Ureter (tissue), 1 donor: Measurements from ENCODE around the gene CDC45. TPM values are rescaled to one million over a fixed set of nuclear protein-coding genes. Genes with fewer than 3 reads are reported as not detected.
"Not testable (repeated sequence)": the region's sequence is repeated elsewhere in the genome, so short reads cannot be mapped to it uniquely, and the experiment has no call there.

Experiments used
- DNase-seq: peaks from one replicate; pipeline ENCODE4 v3.0.0-alpha.2; 2020; ENCODE audit warnings: low spot score
- total RNA-seq: library from RNA; stranded (reverse); gene quantifications from one replicate; pipeline ENCODE4 v1.2.4, GENCODE V29; 2023
- donor health status: DM: yes; HTN: yes; CAD: no.

CDC45 gene
- total RNA-seq, 1 donor from 2014 or later: 1.1 TPM

DNA sequence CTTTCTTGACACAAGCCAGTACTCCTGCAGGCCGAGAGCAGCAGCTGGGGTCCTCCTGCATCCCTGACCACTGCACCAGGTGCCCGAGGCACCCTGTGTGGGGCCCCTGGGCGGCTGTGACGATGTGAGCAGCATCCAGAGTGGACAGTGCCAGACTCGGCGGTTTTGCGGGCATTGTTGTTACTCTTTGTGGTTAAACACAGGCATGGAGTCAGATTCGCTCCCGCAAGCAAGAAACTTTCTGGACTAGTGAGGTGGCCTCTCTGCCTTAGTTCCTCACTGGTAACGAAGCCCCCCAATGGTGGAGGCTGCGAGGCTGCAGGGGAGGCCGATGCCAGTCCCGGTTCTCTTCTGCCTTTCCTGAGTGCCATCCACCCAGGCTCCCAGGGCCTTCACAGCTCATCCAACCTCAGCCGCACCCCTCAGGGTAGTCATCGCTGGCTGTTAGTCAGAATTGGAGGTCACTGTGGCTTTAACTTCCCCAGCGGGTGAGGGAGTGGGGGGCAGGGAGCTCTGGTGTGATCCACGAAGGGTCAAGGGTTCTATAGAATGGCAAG is 48.2 kb downstream of the CDC45 start:
- no peak for DNase-seq

- DNase-seq: no peak
These were observed 50.1 kb downstream of the CDC45 start for GRCh38 chr22:19529811-19530210.

- no peak for DNase-seq
These were observed 51.0 kb downstream of the CDC45 start for GRCh38 chr22:19530751-19531150.

DNA sequence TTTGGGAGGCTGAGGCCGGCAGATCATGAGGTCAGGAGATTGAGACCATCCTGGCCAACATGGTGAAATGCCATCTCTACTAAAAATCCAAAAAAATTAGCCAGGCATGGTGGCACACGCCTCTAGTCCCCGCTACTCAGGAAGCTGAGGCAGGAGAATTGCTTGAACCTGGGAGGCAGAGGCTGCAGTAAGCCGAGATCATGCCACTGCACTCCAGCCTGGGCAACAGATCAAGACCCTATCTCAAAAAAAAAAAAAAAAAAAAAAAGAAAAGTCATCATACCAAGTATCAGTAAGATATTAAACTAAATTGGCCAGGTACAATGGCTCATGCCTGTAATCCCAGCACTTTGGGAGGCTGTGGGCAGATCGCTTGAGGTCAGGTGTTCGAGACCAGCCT is 51.6 kb downstream of the CDC45 start:
- DNase-seq: not testable (repeated sequence)

GRCh38 chr22:19533049-19533626 is 53.4 kb downstream of the CDC45 start:
- no peak for DNase-seq

DNA sequence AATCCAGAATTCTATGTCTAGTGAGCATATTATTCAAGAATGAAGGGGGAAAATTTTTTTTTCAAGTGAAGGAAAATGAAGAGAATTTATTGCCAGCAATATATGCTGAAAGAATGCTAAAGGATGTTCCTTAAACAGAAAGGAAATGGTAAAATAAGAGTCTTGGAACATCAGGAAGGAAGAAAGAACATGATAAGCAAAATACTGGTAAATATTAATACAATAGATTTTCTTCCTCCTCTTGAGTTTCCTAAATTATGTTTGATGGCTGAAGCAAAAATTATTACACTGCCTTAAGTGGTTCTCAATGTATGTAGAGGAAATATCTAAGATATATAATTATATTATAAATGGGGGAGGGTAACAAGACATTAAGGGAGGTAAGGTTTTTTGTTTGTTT is 54.1 kb downstream of the CDC45 start:
- DNase-seq: no peak

- DNase-seq: no peak
These were observed 55.3 kb downstream of the CDC45 start for GRCh38 chr22:19535001-19535400.

GRCh38 chr22:19536564-19536963 is 56.8 kb downstream of the CDC45 start:
- no peak for DNase-seq

DNA sequence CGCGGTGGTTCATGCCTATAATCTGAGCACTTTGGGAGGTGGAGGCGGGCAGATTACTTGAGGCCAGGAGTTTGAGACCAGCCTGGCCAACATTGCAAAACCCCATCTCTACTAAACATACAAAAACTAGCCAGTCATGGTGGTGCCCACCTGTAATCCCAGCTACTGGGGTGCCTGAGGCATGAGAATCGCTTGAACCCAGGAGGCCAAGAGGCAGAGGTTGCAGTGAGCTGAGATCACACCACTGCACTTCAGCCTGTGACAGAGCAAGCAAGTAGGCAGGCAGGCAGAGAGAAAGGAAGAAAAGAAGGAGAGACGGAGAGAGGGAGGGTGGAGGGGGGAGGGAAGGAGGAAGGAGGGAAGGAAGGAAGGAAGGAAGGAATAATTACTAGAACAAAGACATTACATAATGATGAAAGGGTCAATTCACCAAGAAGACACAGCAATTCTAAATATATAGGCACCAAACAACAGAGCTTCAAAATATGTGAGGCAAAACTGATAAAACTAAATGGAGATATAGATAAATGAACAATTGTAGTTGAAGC is 58.3 kb downstream of the CDC45 start:
- DNase-seq: no peak

GRCh38 chr22:19540394-19540793 is 60.7 kb downstream of the CDC45 start:
- no peak for DNase-seq

GRCh38 chr22:19543970-19544708 is 64.4 kb downstream of the CDC45 start:
- no peak for DNase-seq

- DNase-seq: no peak
These were observed 66.2 kb downstream of the CDC45 start for GRCh38 chr22:19545935-19546207.

DNA sequence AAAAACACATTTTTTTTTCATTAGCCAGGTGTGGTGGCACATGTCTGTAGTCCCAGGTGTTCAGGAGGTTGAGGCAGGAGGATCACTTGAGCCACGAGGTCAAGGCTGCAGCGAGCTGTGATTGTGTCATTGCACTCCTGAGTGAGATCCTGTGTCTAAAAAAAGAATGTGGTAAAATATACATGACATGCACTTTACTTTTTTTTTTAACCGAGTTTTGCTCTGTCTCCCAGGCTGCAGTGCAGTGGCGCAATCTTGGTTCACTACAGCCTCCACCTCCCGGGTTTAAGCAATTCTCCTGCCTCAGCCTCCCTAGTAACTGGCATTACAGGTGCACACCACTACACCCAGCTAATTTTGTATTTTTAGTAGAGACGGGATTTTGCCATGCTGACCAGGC is 67.0 kb downstream of the CDC45 start:
- no peak for DNase-seq

- DNase-seq: no peak
These were observed 67.9 kb downstream of the CDC45 start for GRCh38 chr22:19547620-19548019.

- not testable (repeated sequence) for DNase-seq
These were observed 68.7 kb downstream of the CDC45 start for GRCh38 chr22:19548427-19548826.

- DNase-seq: no peak
These were observed 69.2 kb downstream of the CDC45 start for GRCh38 chr22:19548964-19549363.

- no peak for DNase-seq
These were observed 69.7 kb downstream of the CDC45 start for GRCh38 chr22:19549428-19549827.

GRCh38 chr22:19550382-19550781 is 70.7 kb downstream of the CDC45 start:
- no peak for DNase-seq

DNA sequence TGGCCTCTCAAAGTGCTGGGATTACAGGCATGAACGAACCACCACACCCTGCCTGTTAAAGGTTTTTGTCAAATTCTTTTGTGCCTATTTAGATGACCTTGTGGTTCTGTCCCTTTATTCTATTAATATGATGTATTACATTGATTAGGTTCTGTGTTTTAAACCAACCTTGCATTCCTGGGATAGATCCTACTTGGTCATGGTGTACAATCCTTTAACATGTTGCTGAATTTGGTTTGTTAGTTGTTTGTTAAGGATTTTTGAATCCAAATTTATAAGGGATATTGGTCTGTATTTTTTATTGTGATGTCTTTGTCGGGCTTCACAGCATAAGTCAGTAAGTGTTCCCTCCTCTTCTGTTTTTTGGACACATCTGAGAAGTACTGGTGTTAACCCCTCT is 73.5 kb downstream of the CDC45 start:
- no peak for DNase-seq

DNA sequence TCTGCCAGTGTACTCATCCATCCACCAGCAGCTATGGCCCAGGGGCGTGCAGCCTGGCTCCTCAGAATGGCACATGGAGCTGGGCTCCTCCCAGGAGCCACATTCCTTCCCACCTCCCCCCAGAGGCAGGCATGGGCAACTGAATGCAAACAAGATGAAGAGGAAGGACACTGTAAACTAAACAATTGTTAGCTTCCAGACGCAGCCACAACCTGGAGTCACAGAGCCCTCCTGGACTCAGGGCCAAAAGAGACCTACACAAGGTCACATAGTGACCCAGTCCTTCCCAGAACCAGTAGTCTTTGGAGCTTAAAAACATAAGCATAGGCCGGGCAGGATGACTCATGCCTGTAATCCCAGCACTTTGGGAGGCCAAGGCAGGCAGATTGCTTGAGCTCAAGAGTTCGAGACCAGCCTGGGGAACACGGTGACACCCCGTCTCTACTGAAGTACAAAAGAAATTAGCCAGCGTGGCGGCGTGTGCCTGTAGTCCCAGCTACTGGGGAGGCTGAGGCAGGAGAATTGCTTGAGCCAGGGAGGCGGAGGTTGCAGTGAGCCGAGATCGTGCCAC is 75.2 kb downstream of the CDC45 start:
- no peak for DNase-seq

GRCh38 chr22:19555651-19556050 is 75.9 kb downstream of the CDC45 start:
- DNase-seq: no peak

DNA sequence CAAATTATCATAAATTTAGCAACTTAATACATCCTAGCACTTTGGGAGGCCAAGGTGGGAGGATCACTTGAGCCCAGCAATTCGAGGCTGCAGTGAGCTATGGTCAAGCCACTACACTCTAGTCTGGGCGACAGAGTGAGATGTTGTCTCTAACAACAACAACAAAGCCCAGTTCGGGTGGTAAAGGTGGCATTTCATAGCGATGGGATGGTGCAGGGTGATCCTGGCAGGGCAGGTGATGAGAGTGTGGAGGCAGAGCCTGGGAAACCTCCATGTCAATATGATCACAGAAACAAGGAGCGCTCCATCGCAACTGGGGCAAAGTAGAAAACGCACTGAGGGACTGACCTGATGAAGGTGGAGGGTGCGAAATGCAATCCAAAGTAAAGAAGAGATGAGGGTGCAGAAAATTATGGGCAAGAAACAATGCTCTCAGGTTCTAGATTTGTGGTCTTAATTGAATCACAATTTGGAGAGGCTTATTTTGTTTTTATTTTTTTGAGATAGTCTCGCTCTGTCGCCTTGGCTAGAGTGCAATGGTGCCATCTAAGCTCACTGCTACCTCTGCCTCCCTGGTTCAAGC is 77.3 kb downstream of the CDC45 start:
- no peak for DNase-seq
